ENCODE results near the gene CDV3.

The CDV3 gene

DNA sequence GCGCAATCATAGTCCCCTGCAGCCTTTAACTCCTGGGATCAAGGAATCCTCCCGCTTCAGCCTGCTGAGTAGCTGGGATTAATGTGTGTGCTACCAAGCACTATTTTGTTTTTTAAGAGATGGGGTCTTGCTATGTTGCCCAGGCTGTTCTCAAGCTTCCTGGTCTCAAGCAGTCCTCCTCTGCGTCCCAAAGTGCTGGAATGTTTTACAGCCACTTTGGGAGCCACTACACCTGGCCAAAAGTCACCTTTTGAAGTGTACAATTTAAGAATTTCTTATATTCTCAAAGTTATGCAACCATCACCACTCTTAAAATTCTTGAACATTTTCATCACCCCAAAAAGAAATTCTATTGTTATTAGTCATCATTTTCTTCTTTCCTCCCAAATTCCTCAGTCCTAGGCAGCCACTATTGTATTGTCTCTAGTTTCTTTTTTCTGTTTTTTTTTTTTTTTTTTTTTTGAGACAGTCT lies 17.8 kb downstream of the CDV3 start:
- Histone ChIP-seq H3K4me1 (ENCODE audit: control insufficient read depth, insufficient read depth, low read length) (no peaks in the 10 kb centered on the region), H3K9me3 (ENCODE audit: control insufficient read depth, low read length) (no peaks in the 10 kb centered on the region), H3K9ac (ENCODE audit: low read length) (no peak overlapping the region), H3K4me3 (ENCODE audit: low read length) (no peak overlapping the region), H3K27me3 (ENCODE audit: control insufficient read depth, insufficient read depth, low read length) (no peaks in the 10 kb centered on the region), H3K36me3 (ENCODE audit: control insufficient read depth, insufficient read depth, low read length) (no peaks in the 10 kb centered on the region)

- Histone ChIP-seq H3K27me3 (ENCODE audit: control insufficient read depth, insufficient read depth, low read length) (no peaks in the 10 kb centered on the region), H3K4me1 (ENCODE audit: control insufficient read depth, insufficient read depth, low read length) (no peaks in the 10 kb centered on the region), H3K36me3 (ENCODE audit: control insufficient read depth, insufficient read depth, low read length) (no peaks in the 10 kb centered on the region), H3K9ac (ENCODE audit: low read length) (no peak overlapping the region), H3K4me3 (ENCODE audit: low read length) (no peak overlapping the region), H3K9me3 (ENCODE audit: control insufficient read depth, low read length) (no peaks in the 10 kb centered on the region)
Observed at GRCh38 chr3:133592843-133593242, 19.4 kb downstream of the CDV3 start.

DNA sequence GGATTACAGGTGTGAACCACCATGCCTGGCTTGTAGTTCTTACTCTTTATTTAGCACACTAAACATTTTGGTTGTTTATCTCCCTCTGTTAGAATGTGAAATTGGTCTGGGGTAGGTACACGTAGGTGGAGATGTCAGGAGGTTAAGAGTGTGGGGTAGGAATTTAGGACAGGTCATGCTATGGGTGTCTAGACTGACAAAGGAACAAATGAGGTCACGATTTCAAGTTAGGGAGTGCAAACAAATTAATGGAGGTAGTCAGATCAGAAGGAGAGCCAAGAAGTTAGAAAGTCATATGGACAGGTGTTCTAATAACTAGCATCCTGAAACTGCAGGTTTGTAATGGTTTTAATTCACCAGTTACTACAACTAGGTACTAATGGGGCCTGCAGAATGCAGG lies 19.8 kb downstream of the CDV3 start:
- no peaks in the 10 kb centered on the region for H3K27me3 ChIP-seq (ENCODE audit: control insufficient read depth, insufficient read depth, low read length)
- H3K9me3 ChIP-seq (ENCODE audit: control insufficient read depth, low read length), result no peaks in the 10 kb centered on the region
- H3K4me3 ChIP-seq (ENCODE audit: low read length), result no peak overlapping the region
- no peak overlapping the region for H3K9ac ChIP-seq (ENCODE audit: low read length)
- no peaks in the 10 kb centered on the region for H3K4me1 ChIP-seq (ENCODE audit: control insufficient read depth, insufficient read depth, low read length)
- H3K36me3 ChIP-seq (ENCODE audit: control insufficient read depth, insufficient read depth, low read length), result no peaks in the 10 kb centered on the region

- Histone ChIP-seq H3K9ac (ENCODE audit: low read length) (no peak overlapping the region), H3K9me3 (ENCODE audit: control insufficient read depth, low read length) (no peaks in the 10 kb centered on the region), H3K4me1 (ENCODE audit: control insufficient read depth, insufficient read depth, low read length) (no peaks in the 10 kb centered on the region), H3K36me3 (ENCODE audit: control insufficient read depth, insufficient read depth, low read length) (no peaks in the 10 kb centered on the region), H3K4me3 (ENCODE audit: low read length) (no peak overlapping the region), H3K27me3 (ENCODE audit: control insufficient read depth, insufficient read depth, low read length) (no peaks in the 10 kb centered on the region)
Observed at GRCh38 chr3:133595341-133595740, 21.9 kb downstream of the CDV3 start.

DNA sequence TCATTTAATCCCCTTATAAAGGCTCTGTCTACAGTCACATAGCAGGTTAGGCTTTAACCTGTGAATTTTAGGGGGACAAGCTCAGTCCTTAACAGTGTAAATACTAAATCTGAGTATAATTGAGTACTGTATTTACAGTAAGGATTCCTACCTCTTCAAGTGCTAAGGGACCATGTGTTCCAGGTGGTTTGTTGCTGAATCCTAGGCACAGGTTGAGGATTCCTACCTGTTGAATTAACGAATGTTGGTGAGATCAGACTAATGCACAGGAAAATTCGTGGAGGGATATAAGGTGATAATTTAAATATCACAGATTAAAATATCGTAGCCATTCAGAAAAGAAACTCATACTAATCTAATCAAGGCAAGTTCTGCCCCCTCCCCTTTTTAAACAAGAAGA lies 24.9 kb downstream of the CDV3 start:
- Histone ChIP-seq H3K27me3 (ENCODE audit: control insufficient read depth, insufficient read depth, low read length) (no peaks in the 10 kb centered on the region), H3K36me3 (ENCODE audit: control insufficient read depth, insufficient read depth, low read length) (no peaks in the 10 kb centered on the region), H3K9ac (ENCODE audit: low read length) (no peak overlapping the region), H3K4me3 (ENCODE audit: low read length) (no peak overlapping the region), H3K9me3 (ENCODE audit: control insufficient read depth, low read length) (no peaks in the 10 kb centered on the region), H3K4me1 (ENCODE audit: control insufficient read depth, insufficient read depth, low read length) (no peaks in the 10 kb centered on the region)

DNA sequence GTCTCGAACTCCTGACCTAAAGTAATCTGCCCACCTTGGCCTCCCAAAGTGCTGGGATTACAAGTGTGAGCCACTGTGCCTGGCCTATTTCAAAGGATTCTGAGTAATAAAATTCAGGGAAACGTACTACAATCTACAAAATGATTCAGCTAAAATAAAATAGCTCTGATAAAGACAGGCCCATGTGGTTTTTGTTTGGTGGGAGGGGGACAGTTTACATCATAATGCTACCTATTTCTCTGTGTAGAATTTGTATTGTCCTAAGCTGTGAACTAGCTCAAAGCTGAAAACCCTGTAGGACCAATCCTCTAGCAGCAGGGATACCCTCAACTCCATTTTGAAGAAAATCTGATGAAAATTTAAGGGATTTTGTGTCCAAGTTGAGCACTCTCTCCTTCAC lies 25.8 kb downstream of the CDV3 start:
- Histone ChIP-seq H3K9ac (ENCODE audit: low read length) (no peak overlapping the region), H3K9me3 (ENCODE audit: control insufficient read depth, low read length) (no peaks in the 10 kb centered on the region), H3K4me1 (ENCODE audit: control insufficient read depth, insufficient read depth, low read length) (no peaks in the 10 kb centered on the region), H3K4me3 (ENCODE audit: low read length) (no peak overlapping the region), H3K27me3 (ENCODE audit: control insufficient read depth, insufficient read depth, low read length) (no peaks in the 10 kb centered on the region), H3K36me3 (ENCODE audit: control insufficient read depth, insufficient read depth, low read length) (no peaks in the 10 kb centered on the region)

GRCh38 chr3:133600572-133601081 lies 27.1 kb downstream of the CDV3 start:
- Histone ChIP-seq H3K36me3 (ENCODE audit: control insufficient read depth, insufficient read depth, low read length) (no peaks in the 10 kb centered on the region), H3K27me3 (ENCODE audit: control insufficient read depth, insufficient read depth, low read length) (no peaks in the 10 kb centered on the region), H3K9me3 (ENCODE audit: control insufficient read depth, low read length) (no peaks in the 10 kb centered on the region), H3K4me1 (ENCODE audit: control insufficient read depth, insufficient read depth, low read length) (no peaks in the 10 kb centered on the region), H3K9ac (ENCODE audit: low read length) (no peak overlapping the region), H3K4me3 (ENCODE audit: low read length) (no peak overlapping the region)

DNA sequence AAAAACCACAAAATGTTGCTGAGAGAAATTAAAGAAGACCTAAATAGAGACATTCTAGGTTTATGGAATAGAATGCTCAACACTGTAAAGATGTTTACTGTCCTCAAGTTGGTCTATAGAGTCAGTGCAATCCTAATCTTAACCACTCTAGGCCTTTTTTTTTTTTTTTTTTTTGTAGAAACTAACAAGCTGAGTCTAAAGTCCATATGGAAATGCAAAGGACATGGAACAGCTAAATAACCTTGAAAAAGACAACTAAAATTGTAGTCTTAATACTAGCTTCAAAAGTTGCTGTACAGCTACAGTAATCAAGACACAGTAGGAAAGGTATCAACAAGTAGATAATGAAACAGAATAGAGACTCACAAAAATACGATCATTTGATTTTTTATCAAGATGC lies 32.9 kb downstream of the CDV3 start:
- no peaks in the 10 kb centered on the region for H3K9me3 ChIP-seq (ENCODE audit: control insufficient read depth, low read length)
- H3K4me3 ChIP-seq (ENCODE audit: low read length), result no peak overlapping the region
- H3K9ac ChIP-seq (ENCODE audit: low read length), result no peak overlapping the region
- H3K36me3 ChIP-seq (ENCODE audit: control insufficient read depth, insufficient read depth, low read length), result no peaks in the 10 kb centered on the region
- no peaks in the 10 kb centered on the region for H3K27me3 ChIP-seq (ENCODE audit: control insufficient read depth, insufficient read depth, low read length)
- H3K4me1 ChIP-seq (ENCODE audit: control insufficient read depth, insufficient read depth, low read length), result no peaks in the 10 kb centered on the region

DNA sequence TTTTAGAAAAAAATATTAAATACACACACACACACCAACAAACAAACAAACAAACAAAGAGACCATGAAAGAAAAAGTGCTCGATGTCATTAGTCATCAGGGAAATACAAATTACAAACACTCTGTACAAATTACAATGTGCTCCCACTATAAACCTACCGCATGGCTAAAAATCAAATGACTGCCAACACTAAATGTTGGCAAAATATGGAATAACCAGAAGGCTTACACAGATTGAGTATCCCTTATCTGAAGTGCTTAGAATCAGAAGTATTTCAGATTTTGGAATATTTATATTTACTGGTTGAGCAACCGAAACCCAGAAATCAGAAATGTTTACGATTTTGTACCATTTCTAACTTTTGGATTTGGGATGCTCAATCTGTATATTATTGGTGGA lies 33.4 kb downstream of the CDV3 start:
- no peak overlapping the region for H3K4me3 ChIP-seq (ENCODE audit: low read length)
- H3K4me1 ChIP-seq (ENCODE audit: control insufficient read depth, insufficient read depth, low read length), result no peaks in the 10 kb centered on the region
- no peaks in the 10 kb centered on the region for H3K27me3 ChIP-seq (ENCODE audit: control insufficient read depth, insufficient read depth, low read length)
- no peaks in the 10 kb centered on the region for H3K9me3 ChIP-seq (ENCODE audit: control insufficient read depth, low read length)
- H3K36me3 ChIP-seq (ENCODE audit: control insufficient read depth, insufficient read depth, low read length), result no peaks in the 10 kb centered on the region
- no peak overlapping the region for H3K9ac ChIP-seq (ENCODE audit: low read length)

- Histone ChIP-seq H3K9ac (ENCODE audit: low read length) (no peak overlapping the region), H3K9me3 (ENCODE audit: control insufficient read depth, low read length) (no peaks in the 10 kb centered on the region), H3K4me3 (ENCODE audit: low read length) (no peak overlapping the region), H3K27me3 (ENCODE audit: control insufficient read depth, insufficient read depth, low read length) (no peaks in the 10 kb centered on the region), H3K36me3 (ENCODE audit: control insufficient read depth, insufficient read depth, low read length) (no peaks in the 10 kb centered on the region), H3K4me1 (ENCODE audit: control insufficient read depth, insufficient read depth, low read length) (no peaks in the 10 kb centered on the region)
Observed at GRCh38 chr3:133607816-133608215, 34.3 kb downstream of the CDV3 start.

- no peaks in the 10 kb centered on the region for H3K4me1 ChIP-seq (ENCODE audit: control insufficient read depth, insufficient read depth, low read length)
- H3K36me3 ChIP-seq (ENCODE audit: control insufficient read depth, insufficient read depth, low read length), result no peaks in the 10 kb centered on the region
- no peaks in the 10 kb centered on the region for H3K27me3 ChIP-seq (ENCODE audit: control insufficient read depth, insufficient read depth, low read length)
- H3K9ac ChIP-seq (ENCODE audit: low read length), result no peak overlapping the region
- H3K4me3 ChIP-seq (ENCODE audit: low read length), result no peak overlapping the region
- H3K9me3 ChIP-seq (ENCODE audit: control insufficient read depth, low read length), result no peaks in the 10 kb centered on the region
Observed at GRCh38 chr3:133608388-133608787, 34.9 kb downstream of the CDV3 start.

- Histone ChIP-seq H3K36me3 (ENCODE audit: control insufficient read depth, insufficient read depth, low read length) (no peaks in the 10 kb centered on the region), H3K9ac (ENCODE audit: low read length) (no peak overlapping the region), H3K9me3 (ENCODE audit: control insufficient read depth, low read length) (no peaks in the 10 kb centered on the region), H3K4me3 (ENCODE audit: low read length) (no peak overlapping the region), H3K4me1 (ENCODE audit: control insufficient read depth, insufficient read depth, low read length) (no peaks in the 10 kb centered on the region), H3K27me3 (ENCODE audit: control insufficient read depth, insufficient read depth, low read length) (no peaks in the 10 kb centered on the region)
Observed at GRCh38 chr3:133610031-133610430, 36.5 kb downstream of the CDV3 start.

- Histone ChIP-seq H3K27me3 (ENCODE audit: control insufficient read depth, insufficient read depth, low read length) (no peaks in the 10 kb centered on the region), H3K9me3 (ENCODE audit: control insufficient read depth, low read length) (no peaks in the 10 kb centered on the region), H3K36me3 (ENCODE audit: control insufficient read depth, insufficient read depth, low read length) (no peaks in the 10 kb centered on the region), H3K4me3 (ENCODE audit: low read length) (no peak overlapping the region), H3K4me1 (ENCODE audit: control insufficient read depth, insufficient read depth, low read length) (no peaks in the 10 kb centered on the region), H3K9ac (ENCODE audit: low read length) (no peak overlapping the region)
Observed at GRCh38 chr3:133611534-133611933, 38.0 kb downstream of the CDV3 start.
